Measurements from ENCODE around the gene CD79A.
"Not testable (repeated sequence)": the region's sequence is repeated elsewhere in the genome, so short reads cannot be mapped to it uniquely, and the experiment has no call there.

CD79A gene

GRCh38 chr19:41863209-41863931 lies 13.7 kb upstream of the CD79A start:
- no peak for DNase-seq (ENCODE audit: low read depth in 2 of 2)

GRCh38 chr19:41864374-41864773 lies 12.7 kb upstream of the CD79A start:
- no peak for DNase-seq (ENCODE audit: low read depth in 2 of 2)

- no peak for DNase-seq (ENCODE audit: low read depth in 2 of 2)
Observed at GRCh38 chr19:41866284-41866683, 10.8 kb upstream of the CD79A start.

GRCh38 chr19:41868120-41868988 lies 8.7 kb upstream of the CD79A start:
- DNase-seq (ENCODE audit: low read depth in 2 of 2), result no peak

- no peak for DNase-seq (ENCODE audit: low read depth in 2 of 2)
Observed at GRCh38 chr19:41868989-41869300, 8.1 kb upstream of the CD79A start.

- DNase-seq (ENCODE audit: low read depth in 2 of 2), result no peak
Observed at GRCh38 chr19:41869374-41869955, 7.6 kb upstream of the CD79A start.

- no peak for DNase-seq (ENCODE audit: low read depth in 2 of 2)
Observed at GRCh38 chr19:41870401-41870873, 6.6 kb upstream of the CD79A start.

GRCh38 chr19:41871573-41872383 lies 5.3 kb upstream of the CD79A start:
- peak; percentile 68 to 69 for DNase-seq (ENCODE audit: low read depth in 2 of 2)

- no peak for DNase-seq (ENCODE audit: low read depth in 2 of 2)
Observed at GRCh38 chr19:41872384-41872774, 4.7 kb upstream of the CD79A start.

GRCh38 chr19:41872775-41873647 lies 4.1 kb upstream of the CD79A start:
- DNase-seq (ENCODE audit: low read depth in 2 of 2), result peak in 1 of 2 donors; percentile 49

GRCh38 chr19:41875973-41876372 lies 1.1 kb upstream of the CD79A start:
- not testable (repeated sequence) for DNase-seq (ENCODE audit: low read depth in 2 of 2)

- DNase-seq (ENCODE audit: low read depth in 2 of 2), result no peak
Observed at GRCh38 chr19:41877916-41878905, 1.1 kb downstream of the CD79A start.

- no peak for DNase-seq (ENCODE audit: low read depth in 2 of 2)
Observed at GRCh38 chr19:41879080-41879479, 2.0 kb downstream of the CD79A start.

- DNase-seq (ENCODE audit: low read depth in 2 of 2), result no peak
Observed at GRCh38 chr19:41879670-41880328, 2.7 kb downstream of the CD79A start.

- DNase-seq (ENCODE audit: low read depth in 2 of 2), result no peak
Observed at GRCh38 chr19:41880329-41880708, 3.2 kb downstream of the CD79A start.

GRCh38 chr19:41882568-41883462 lies 5.7 kb downstream of the CD79A start, which contains the start of gene ARHGEF1:
TSS of gene ARHGEF1 (plus strand) at chr19:41883184. CDS start at chr19:41888083, 4,899 bp downstream.
- no peak for DNase-seq (ENCODE audit: low read depth in 2 of 2)

GRCh38 chr19:41883463-41883820 lies 6.4 kb downstream of the CD79A start:
- DNase-seq (ENCODE audit: low read depth in 2 of 2), result no peak

Measured in stimulated activated CD8-positive, alpha-beta memory T cell treated with anti-CD3 and anti-CD28 coated beads, Interleukin-15, amount 100 ng/mL, for 48 hours (primary cell).